ENCODE data around the gene PDE4D. TPM values are rescaled to one million over a fixed set of nuclear protein-coding genes. Genes with fewer than 3 reads are reported as not detected.

PDE4D gene
- total RNA-seq (2022; extraction: Qiagen RNA extraction; ENCODE audit: low read depth) = 35.4 to 60.6 TPM (median 57.9 TPM) in 5 replicates

GRCh38 chr5:59893429-59894227 is at the start of gene PDE4D:
Gene PDE4D, minus strand, starts transcription at chr5:59893726.

